Thymus (tissue), 11 donors: ENCODE results near the gene OSBPL6. TPM values are rescaled to one million over a fixed set of nuclear protein-coding genes. Genes with fewer than 3 reads are reported as not detected.

Experiments used
- DNase-seq, 9 donors: peaks; one replicate each; pipeline ENCODE4 v3.0.0-alpha.2; 2013; ENCODE audit warnings: low spot score in 9 of 9, low read depth in 6 of 9, missing footprints in 1 of 9
- H3K27ac ChIP-seq, 2 donors: one replicate each; pipeline ENCODE4 v1.5.1; 2013; ENCODE audit warnings: control low read depth in 1 of 2, low read depth in 1 of 2, low read length in 1 of 2, mild to moderate bottlenecking in 1 of 2, moderate library complexity in 1 of 2
- H3K27me3 ChIP-seq, 2 donors: one replicate each; pipeline ENCODE4 v1.5.1; 2013; ENCODE audit warnings: low read length in 1 of 2; ENCODE audit not compliant: control insufficient read depth in 2 of 2, insufficient read depth in 1 of 2
- H3K36me3 ChIP-seq, 2 donors: one replicate each; pipeline ENCODE4 v1.5.1; 2013; ENCODE audit warnings: low read length in 1 of 2, mild to moderate bottlenecking in 1 of 2, moderate library complexity in 1 of 2; ENCODE audit not compliant: control insufficient read depth in 2 of 2, insufficient read depth in 2 of 2
- H3K4me1 ChIP-seq, 2 donors: one replicate each; pipeline ENCODE4 v1.5.1; 2013; ENCODE audit warnings: low read length in 2 of 2; ENCODE audit not compliant: control insufficient read depth in 2 of 2, insufficient read depth in 2 of 2
- H3K4me3 ChIP-seq, 2 donors: one replicate each; pipeline ENCODE4 v1.5.1; 2013; ENCODE audit warnings: low read length in 2 of 2, control low read depth in 1 of 2, mild to moderate bottlenecking in 1 of 2
- H3K9me3 ChIP-seq, 2 donors: one replicate each; pipeline ENCODE4 v1.5.1; 2013; ENCODE audit warnings: low read length in 1 of 2, mild to moderate bottlenecking in 1 of 2; ENCODE audit not compliant: control insufficient read depth in 2 of 2, insufficient read depth in 1 of 2
- WGBS: extraction: QIAGEN DNeasy Blood & Tissue Kit; methylation state at CpG from one replicate; pipeline ENCODE4 v1.1.7; 2013; 5-methylcytosine and 5-hydroxymethylcytosine counted together
- polyA plus RNA-seq: library from polyadenylated mRNA; stranded (reverse); fragments of 200-250 nt; gene quantifications from one replicate; pipeline ENCODE4 v1.2.3, GENCODE V29; 2013
- total RNA-seq: library from RNA; stranded (reverse); fragments of 120-200 nt; gene quantifications from one replicate; pipeline ENCODE4 v1.2.4, GENCODE V29; 2013
- donor health status: healthy.

Gene OSBPL6
- total and polyA plus RNA-seq, 2 donors = 0.28 to 5.7 TPM

GRCh38 chr2:178238750-178239149 is 44.4 kb downstream of the OSBPL6 start:
- DNase-seq = no peak
- no peaks in the 10 kb centered on the region for H3K27me3 ChIP-seq
- no peaks in the 10 kb centered on the region for H3K9me3 ChIP-seq
- no peaks in the 10 kb centered on the region for H3K36me3 ChIP-seq
- 93% methylated on average over 2 of the region's 2 CpGs for WGBS
- no peak overlapping the region for H3K27ac ChIP-seq
- no peak overlapping the region for H3K4me3 ChIP-seq
- H3K4me1 ChIP-seq = no peaks in the 10 kb centered on the region

GRCh38 chr2:178241844-178242551 is 47.7 kb downstream of the OSBPL6 start:
- no peak for DNase-seq

GRCh38 chr2:178242552-178242883 is 48.2 kb downstream of the OSBPL6 start:
- H3K4me1 ChIP-seq = no peaks in the 10 kb centered on the region
- WGBS = 93% methylated on average over 2 of the region's 2 CpGs
- H3K9me3 ChIP-seq = no peaks in the 10 kb centered on the region
- H3K27ac ChIP-seq = no peak overlapping the region
- no peaks in the 10 kb centered on the region for H3K27me3 ChIP-seq
- H3K36me3 ChIP-seq = no peaks in the 10 kb centered on the region
- no peak for DNase-seq
- H3K4me3 ChIP-seq = no peak overlapping the region

More at GRCh38 chr2:178241844-178242551, 47.7 kb downstream of the OSBPL6 start:
- 86% methylated on average over 5 of the region's 5 CpGs for WGBS
- no peaks in the 10 kb centered on the region for H3K27me3 ChIP-seq
- no peaks in the 10 kb centered on the region for H3K9me3 ChIP-seq
- H3K36me3 ChIP-seq = no peaks in the 10 kb centered on the region
- H3K4me3 ChIP-seq = no peak overlapping the region
- no peaks in the 10 kb centered on the region for H3K4me1 ChIP-seq
- H3K27ac ChIP-seq = no peak overlapping the region

GRCh38 chr2:178243961-178244360 is 49.6 kb downstream of the OSBPL6 start:
- Histone ChIP-seq H3K4me1 (no peaks in the 10 kb centered on the region), H3K27me3 (no peaks in the 10 kb centered on the region), H3K36me3 (no peaks in the 10 kb centered on the region), H3K27ac (no peak overlapping the region), H3K9me3 (no peaks in the 10 kb centered on the region), H3K4me3 (no peak overlapping the region)
- DNase-seq = no peak
- 95% methylated on average over 1 of the region's 1 CpG for WGBS

- WGBS = 87% methylated on average over 7 of the region's 7 CpGs
These were observed 50.5 kb downstream of the OSBPL6 start for GRCh38 chr2:178244777-178245176.

GRCh38 chr2:178246696-178247095 is 52.4 kb downstream of the OSBPL6 start:
- DNase-seq = no peak
- no peak overlapping the region for H3K27ac ChIP-seq
- WGBS = 98% methylated on average over 2 of the region's 2 CpGs
- no peaks in the 10 kb centered on the region for H3K36me3 ChIP-seq
- H3K4me3 ChIP-seq = no peak overlapping the region
- no peaks in the 10 kb centered on the region for H3K9me3 ChIP-seq
- peaks cover 0 to 2% of the 10 kb centered on the region in 2 donors for H3K4me1 ChIP-seq
- H3K27me3 ChIP-seq = no peaks in the 10 kb centered on the region

More at GRCh38 chr2:178244777-178245176, 50.5 kb downstream of the OSBPL6 start:
- H3K27me3 ChIP-seq = no peaks in the 10 kb centered on the region
- H3K4me3 ChIP-seq = no peak overlapping the region
- H3K36me3 ChIP-seq = no peaks in the 10 kb centered on the region
- DNase-seq = no peak
- no peaks in the 10 kb centered on the region for H3K4me1 ChIP-seq
- no peak overlapping the region for H3K27ac ChIP-seq
- H3K9me3 ChIP-seq = no peaks in the 10 kb centered on the region

- H3K4me3 ChIP-seq = no peak overlapping the region
- H3K36me3 ChIP-seq = no peaks in the 10 kb centered on the region
- no peaks in the 10 kb centered on the region for H3K27me3 ChIP-seq
- WGBS = 83% methylated on average over 1 of the region's 1 CpG
- H3K9me3 ChIP-seq = no peaks in the 10 kb centered on the region
- H3K27ac ChIP-seq = no peak overlapping the region
- no peak for DNase-seq
- H3K4me1 ChIP-seq = peaks cover 0 to 2% of the 10 kb centered on the region in 2 donors
These were observed 52.9 kb downstream of the OSBPL6 start for GRCh38 chr2:178247250-178247649.

GRCh38 chr2:178250429-178250828 is 56.1 kb downstream of the OSBPL6 start:
- H3K36me3 ChIP-seq = no peaks in the 10 kb centered on the region
- peaks cover 0 to 2% of the 10 kb centered on the region in 2 donors for H3K4me1 ChIP-seq
- WGBS = 49% methylated on average over 6 of the region's 6 CpGs
- no peak for DNase-seq
- no peak overlapping the region for H3K4me3 ChIP-seq
- no peak overlapping the region for H3K27ac ChIP-seq
- no peaks in the 10 kb centered on the region for H3K27me3 ChIP-seq
- H3K9me3 ChIP-seq = no peaks in the 10 kb centered on the region

- Histone ChIP-seq H3K4me1 (peaks cover 0 to 2% of the 10 kb centered on the region in 2 donors), H3K36me3 (no peaks in the 10 kb centered on the region), H3K4me3 (no peak overlapping the region), H3K9me3 (no peaks in the 10 kb centered on the region), H3K27ac (no peak overlapping the region), H3K27me3 (no peaks in the 10 kb centered on the region)
- no peak for DNase-seq
- 90% methylated on average over 7 of the region's 7 CpGs for WGBS
These were observed 57.0 kb downstream of the OSBPL6 start for GRCh38 chr2:178251151-178251955.
